AG04449 (cell line): ENCODE results near the gene PFN4.

Experiments used
- CTCF ChIA-PET: fragments of 350-600 bp; formaldehyde crosslinking; extraction: SDS; loops from one replicate; lab custom pipeline; 2021; ENCODE audit warnings: antibody characterized with exemption; lab: Yijun Ruan, JAX
- POLR2A ChIA-PET: fragments of 400-600, 350-600 bp; formaldehyde crosslinking; extraction: SDS; loops from one replicate; lab custom pipeline; 2020; ENCODE audit warnings: antibody characterized with exemption, inconsistent platforms; lab: Yijun Ruan, JAX
- DNase-seq: peaks from one replicate; pipeline ENCODE4 v3.0.0-alpha.2; 2010; ENCODE audit warnings: low read depth, low spot score
- H3K4me3 ChIP-seq: 2 replicates; pipeline ENCODE4 v1.5.1; 2011; ENCODE audit warnings: low read depth, mild to moderate bottlenecking, control low read depth, low read length
- TF ChIP-seq, protein P1 (sequence below): IDR thresholded peaks from one replicate; pipeline ENCODE4 v1.5.1; 2011; ENCODE audit warnings: mild to moderate bottlenecking, moderate library complexity, low read length, control low read depth, inconsistent platforms; ENCODE audit not compliant: insufficient read depth; ENCODE audit errors: missing control alignments

The PFN4 gene

DNA sequence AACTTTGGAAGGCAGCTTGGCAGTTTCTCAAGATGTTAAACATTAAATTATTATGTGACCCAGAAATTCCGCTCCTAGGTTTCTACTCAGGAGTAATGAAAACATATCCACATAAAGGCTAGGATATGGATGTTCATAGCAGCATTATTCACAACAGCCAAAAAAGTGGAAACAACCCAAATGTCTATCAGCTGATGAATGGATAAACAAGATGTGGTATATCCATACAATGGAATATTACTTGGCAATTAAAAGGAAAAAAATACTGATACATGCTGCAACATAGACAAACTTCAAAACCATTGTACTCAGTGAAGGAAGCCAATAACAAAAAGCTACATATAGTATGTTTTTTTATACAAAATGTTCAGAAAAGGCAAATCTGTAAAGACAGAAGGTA lies 39.4 kb upstream of the PFN4 start:
- ChIA-PET CTCF (interaction anchor here (1.0 to 1.8 kb wide), 4 partner anchors 20 to 338 kb away, joined by 3 to 6 read pairs (median 3); partner anchors contain the start of genes ATAD2B and TP53I3), POLR2A (interaction anchor here (1.2 kb wide), 1 partner anchor 38 kb away, joined by 3 read pairs; no protein-coding TSS in a partner anchor)
- TF ChIP-seq, protein P1, sequence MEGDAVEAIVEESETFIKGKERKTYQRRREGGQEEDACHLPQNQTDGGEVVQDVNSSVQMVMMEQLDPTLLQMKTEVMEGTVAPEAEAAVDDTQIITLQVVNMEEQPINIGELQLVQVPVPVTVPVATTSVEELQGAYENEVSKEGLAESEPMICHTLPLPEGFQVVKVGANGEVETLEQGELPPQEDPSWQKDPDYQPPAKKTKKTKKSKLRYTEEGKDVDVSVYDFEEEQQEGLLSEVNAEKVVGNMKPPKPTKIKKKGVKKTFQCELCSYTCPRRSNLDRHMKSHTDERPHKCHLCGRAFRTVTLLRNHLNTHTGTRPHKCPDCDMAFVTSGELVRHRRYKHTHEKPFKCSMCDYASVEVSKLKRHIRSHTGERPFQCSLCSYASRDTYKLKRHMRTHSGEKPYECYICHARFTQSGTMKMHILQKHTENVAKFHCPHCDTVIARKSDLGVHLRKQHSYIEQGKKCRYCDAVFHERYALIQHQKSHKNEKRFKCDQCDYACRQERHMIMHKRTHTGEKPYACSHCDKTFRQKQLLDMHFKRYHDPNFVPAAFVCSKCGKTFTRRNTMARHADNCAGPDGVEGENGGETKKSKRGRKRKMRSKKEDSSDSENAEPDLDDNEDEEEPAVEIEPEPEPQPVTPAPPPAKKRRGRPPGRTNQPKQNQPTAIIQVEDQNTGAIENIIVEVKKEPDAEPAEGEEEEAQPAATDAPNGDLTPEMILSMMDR, result no peak
- DNase-seq, result no peak
- H3K4me3 ChIP-seq, result no peak overlapping the region

DNA sequence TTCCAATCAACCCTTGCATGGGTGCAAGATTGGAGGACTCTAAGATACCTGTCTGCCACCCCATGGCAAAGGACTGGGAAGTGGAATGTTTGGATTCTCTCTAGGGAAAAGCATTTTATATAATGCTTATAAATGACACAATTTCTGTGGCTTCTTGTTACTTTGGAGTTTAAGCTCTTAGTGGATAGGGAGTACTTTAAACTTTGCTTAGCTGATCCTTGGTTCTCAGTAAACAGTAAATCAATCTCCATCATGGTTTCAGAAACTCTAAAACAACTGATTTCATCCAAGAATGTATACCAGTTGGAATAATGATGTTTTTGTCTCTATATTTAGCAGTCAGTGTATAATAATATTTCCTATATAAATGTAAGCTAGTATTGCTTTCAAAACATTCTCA lies 37.6 kb upstream of the PFN4 start:
- POLR2A ChIA-PET, result no interaction called here
- DNase-seq, result no peak
- H3K4me3 ChIP-seq, result no peak overlapping the region
- CTCF ChIA-PET, result interaction anchor here (1.3 kb wide), 1 partner anchor 38 kb away, joined by 3 read pairs; no protein-coding TSS in a partner anchor
- TF ChIP-seq, protein P1, result no peak

DNA sequence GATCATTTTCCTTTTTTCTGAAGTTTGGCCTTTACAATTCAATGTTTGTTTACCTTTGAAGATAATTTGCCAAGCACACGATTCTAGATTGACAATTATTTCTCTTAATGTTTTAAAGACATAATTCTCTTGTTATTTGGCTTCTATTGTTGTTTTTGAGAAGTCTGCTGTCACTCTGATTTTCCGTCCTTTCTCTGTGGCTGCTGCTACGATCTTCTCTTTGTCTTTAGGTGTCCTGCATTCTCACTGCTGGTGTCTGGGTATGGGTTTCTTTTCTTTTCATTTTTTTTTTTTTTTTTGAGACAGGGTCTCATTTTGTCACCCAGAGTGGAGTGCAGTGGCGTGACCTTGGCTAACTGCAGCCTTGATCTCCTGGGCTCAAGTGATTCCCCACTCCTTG lies 36.6 kb upstream of the PFN4 start:
- ChIA-PET POLR2A (no interaction called here), CTCF (no interaction called here)
- no peak for DNase-seq
- TF ChIP-seq, protein P1, result no peak
- H3K4me3 ChIP-seq, result no peak overlapping the region

DNA sequence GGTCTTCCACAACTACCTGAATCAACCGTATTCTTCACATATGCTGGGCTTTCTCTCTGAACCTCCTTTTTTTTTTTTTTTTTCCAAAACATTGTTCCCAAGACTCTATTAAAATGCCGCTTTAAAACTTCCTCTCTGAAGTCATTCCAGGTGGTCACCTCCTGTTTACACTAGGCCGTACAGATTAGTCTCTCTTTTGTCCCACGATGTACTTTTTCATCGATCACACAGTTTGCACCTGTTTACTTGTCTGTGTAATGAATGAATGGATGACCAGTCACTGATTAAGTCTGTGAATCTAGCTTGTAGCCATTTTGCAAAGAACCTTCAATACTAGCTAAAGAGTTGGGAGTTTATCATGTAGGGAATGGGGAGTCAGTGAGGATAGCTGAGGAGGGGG lies 35.0 kb upstream of the PFN4 start:
- no peak for DNase-seq
- POLR2A ChIA-PET, result no interaction called here
- TF ChIP-seq, protein P1, result no peak
- CTCF ChIA-PET, result no interaction called here
- no peak overlapping the region for H3K4me3 ChIP-seq

DNA sequence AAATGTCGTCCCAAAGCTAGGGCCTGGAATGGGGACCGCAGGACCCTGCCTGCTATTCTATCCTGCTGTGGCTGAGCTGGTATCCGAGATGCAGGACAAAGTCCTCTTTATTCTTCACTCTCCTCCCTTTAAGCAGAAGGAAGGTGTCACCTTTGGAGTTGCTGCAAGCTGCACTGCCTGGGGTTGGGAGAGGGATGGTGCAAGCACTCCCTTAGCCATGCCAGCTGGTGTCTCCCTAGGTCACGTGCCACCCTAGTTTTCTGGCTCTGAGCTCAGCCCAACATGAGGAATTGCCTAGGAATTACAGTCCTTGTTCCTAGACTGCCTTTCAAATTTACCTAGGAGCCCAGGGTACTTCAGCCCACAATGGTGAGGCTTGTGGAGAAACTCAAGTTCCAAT lies 30.3 kb upstream of the PFN4 start:
- TF ChIP-seq, protein P1, result no peak
- ChIA-PET CTCF (interaction anchor here (1.2 kb wide), 1 partner anchor 11 kb away, joined by 3 read pairs; no protein-coding TSS in a partner anchor), POLR2A (no interaction called here)
- DNase-seq, result no peak
- H3K4me3 ChIP-seq, result no peak overlapping the region

DNA sequence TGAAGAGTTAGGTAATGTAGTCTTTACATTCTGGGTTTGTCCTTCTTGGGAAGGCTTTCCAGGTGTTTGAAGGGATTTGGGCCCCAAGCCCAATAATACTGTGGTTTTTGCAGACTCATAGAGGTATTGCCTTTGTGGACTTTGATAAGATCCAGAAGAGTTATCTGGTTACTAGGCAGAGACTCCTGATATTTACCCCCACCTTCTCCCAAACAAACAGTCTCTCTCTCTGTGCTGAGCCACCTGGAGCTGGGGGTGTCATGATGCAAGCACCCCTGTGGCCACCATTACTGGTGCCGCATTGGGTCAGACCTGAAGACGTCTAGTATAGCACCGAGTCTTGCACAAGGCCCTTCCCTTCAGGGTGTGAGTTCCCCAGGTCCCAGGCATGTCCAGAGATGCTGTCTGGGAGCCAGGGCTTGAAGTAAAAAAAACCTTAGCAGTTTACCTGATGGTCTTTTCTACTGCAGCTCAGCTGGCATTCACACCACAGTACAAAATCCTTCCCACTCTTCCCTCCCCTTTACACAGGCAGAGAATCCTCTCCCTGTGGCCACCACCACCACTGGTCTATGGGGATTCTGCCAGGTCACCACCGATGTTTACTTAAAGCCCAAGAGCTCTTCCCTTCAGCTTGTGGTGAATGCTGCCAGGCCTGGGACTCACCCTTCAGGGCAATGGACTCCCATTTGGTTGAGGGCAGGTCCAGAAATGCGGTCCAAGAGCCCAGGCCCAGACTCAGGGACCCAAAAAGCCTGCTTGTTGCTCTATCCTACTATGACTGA lies 29.5 kb upstream of the PFN4 start:
- DNase-seq, result no peak
- no peak overlapping the region for H3K4me3 ChIP-seq
- POLR2A ChIA-PET, result no interaction called here
- CTCF ChIA-PET, result interaction anchor here (1.2 kb wide), 1 partner anchor 12 kb away, joined by 3 read pairs; no protein-coding TSS in a partner anchor
- TF ChIP-seq, protein P1, result no peak
